Activated B cell treated with CpG ODN at 0.5 μM for 24 hours (primary cell): ENCODE results near the gene MT1H. TPM values are rescaled to one million over a fixed set of nuclear protein-coding genes. Genes with fewer than 3 reads are reported as not detected.

Experiments
- ATAC-seq: fragments of 200-7000 bp; cut with Tn5 transposase; one replicate; pipeline ENCODE4 v1.10.0; 2021; ENCODE audit warnings: low read depth, mild to moderate bottlenecking, moderate library complexity
- CTCF ChIA-PET: fragments of 350-600 bp; sonication (Branson Sonifier 250); formaldehyde crosslinking; loops from one replicate; lab custom pipeline; 2021; ENCODE audit warnings: antibody characterized with exemption; lab: Charles Lee
- POLR2A ChIA-PET: fragments of 350-600 bp; sonication (Branson Sonifier 250); formaldehyde crosslinking; loops from one replicate; lab custom pipeline; 2021; ENCODE audit warnings: antibody characterized with exemption; lab: Charles Lee
- DNase-seq: peaks from one replicate; pipeline ENCODE4 v3.0.0; 2022
- H3K27ac Mint-ChIP-seq: one replicate; pipeline ENCODE4 v1.8.0; 2020; ENCODE audit warnings: mixed read lengths
- H3K27me3 Mint-ChIP-seq: one replicate; pipeline ENCODE4 v1.8.0; 2021; ENCODE audit warnings: mixed read lengths
- H3K36me3 Mint-ChIP-seq: one replicate; pipeline ENCODE4 v1.8.0; 2021; ENCODE audit warnings: low read depth, mixed read lengths
- H3K4me1 Mint-ChIP-seq: one replicate; pipeline ENCODE4 v1.8.0; 2021; ENCODE audit warnings: mixed read lengths
- H3K4me3 Mint-ChIP-seq: one replicate; pipeline ENCODE4 v1.8.0; 2020; ENCODE audit warnings: mild to moderate bottlenecking, mixed read lengths
- H3K9me3 Mint-ChIP-seq: one replicate; pipeline ENCODE4 v1.8.0; 2020; ENCODE audit warnings: mixed read lengths
- CTCF ChIP-seq: fragments of 200-600 bp; IDR thresholded peaks from one replicate; pipeline ENCODE4 v1.8.0; 2022; ENCODE audit warnings: antibody characterized with exemption, mild to moderate bottlenecking
- intact Hi-C: fragments of 100-400 bp; cut with micrococcal nuclease; formaldehyde crosslinking; loops from one replicate; pipeline ENCODE4 v1.15.1; 2024
- total RNA-seq: library from RNA; stranded (reverse); gene quantifications from 2 replicates; pipeline ENCODE4 v1.2.3, GENCODE V29; 2022

MT1H gene
- total RNA-seq, 1 donor from 2014 or later, result 1.3 TPM

- Mint-ChIP-seq H3K4me1 (peaks cover 11% of the 10 kb centered on the region), H3K27me3 (peaks cover 8% of the 10 kb centered on the region), H3K9me3 (no peaks in the 10 kb centered on the region), H3K4me3 (no peak overlapping the region), H3K36me3 (no peaks in the 10 kb centered on the region), H3K27ac (no peak overlapping the region)
- POLR2A ChIA-PET, result interaction anchor here (0.6 to 1.8 kb wide), 7 partner anchors 13 to 186 kb away, joined by 3 to 9 read pairs (median 4); partner anchors contain the start of gene MT2A
- intact Hi-C loops, result loop anchor here (2.0 to 5.0 kb wide), 4 partner anchors 19 to 166 kb away; no protein-coding TSS in a partner anchor
- no peak for ATAC-seq
- no peak for DNase-seq
- CTCF ChIA-PET, result interaction anchor here (1.8 kb wide), 1 partner anchor 18 kb away, joined by 7 read pairs; no protein-coding TSS in a partner anchor
- TF ChIP-seq CTCF, result no peak
Observed at GRCh38 chr16:56683424-56684172, 14.0 kb downstream of the MT1H start.

DNA sequence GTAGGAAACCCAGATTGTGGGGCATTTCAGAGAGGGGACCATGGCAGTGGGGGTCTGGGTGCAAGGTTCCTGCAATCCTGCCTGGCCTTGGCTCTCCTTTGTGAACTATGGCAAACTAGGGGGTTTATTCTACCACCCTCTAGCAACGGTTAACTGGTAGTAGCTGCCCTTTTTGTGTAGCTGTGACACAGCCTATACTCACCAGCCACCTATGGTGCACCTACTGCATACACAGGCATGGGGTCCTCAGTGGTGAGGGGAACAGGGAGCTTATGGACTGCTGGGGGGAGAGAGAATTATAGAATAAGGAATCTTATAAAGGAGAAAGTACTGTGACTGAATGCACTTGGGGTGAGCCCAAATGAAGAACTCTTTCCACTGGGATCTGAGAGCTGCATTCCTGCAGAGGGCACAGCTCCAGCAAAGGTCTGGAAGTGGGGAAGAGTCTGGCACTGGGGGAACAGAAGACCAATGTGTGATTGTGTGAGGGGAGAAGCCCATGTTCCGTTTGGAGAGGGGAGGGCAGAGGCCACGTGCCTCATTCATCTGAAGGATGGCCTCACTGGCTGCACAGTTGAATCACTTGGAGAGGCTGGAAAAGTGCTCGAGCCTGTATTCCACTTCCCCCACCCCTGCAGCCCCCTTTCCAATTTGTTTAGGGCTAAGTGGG lies 14.8 kb downstream of the MT1H start:
- ATAC-seq (no peak), DNase-seq (no peak)
- Mint-ChIP-seq H3K4me1 (peaks cover 11% of the 10 kb centered on the region), H3K4me3 (no peak overlapping the region), H3K27ac (no peak overlapping the region), H3K27me3 (peaks cover 8% of the 10 kb centered on the region), H3K36me3 (no peaks in the 10 kb centered on the region), H3K9me3 (no peaks in the 10 kb centered on the region)
- intact Hi-C loops, result loop anchor here (5.0 kb wide), 3 partner anchors 42 to 167 kb away; no protein-coding TSS in a partner anchor
- ChIA-PET CTCF (interaction anchor here (1.2 kb wide), 1 partner anchor 18 kb away, joined by 3 read pairs; no protein-coding TSS in a partner anchor), POLR2A (no interaction called here)
- TF ChIP-seq CTCF, result no peak

- no peaks in the 10 kb centered on the region for H3K9me3 Mint-ChIP-seq
- POLR2A ChIA-PET, result no interaction called here
- H3K36me3 Mint-ChIP-seq, result no peaks in the 10 kb centered on the region
- no peak for TF ChIP-seq CTCF
- peaks cover 11% of the 10 kb centered on the region for H3K4me1 Mint-ChIP-seq
- H3K4me3 Mint-ChIP-seq, result no peak overlapping the region
- intact Hi-C loops, result loop anchor here (5.0 kb wide), 3 partner anchors 43 to 168 kb away; no protein-coding TSS in a partner anchor
- H3K27me3 Mint-ChIP-seq, result peaks cover 8% of the 10 kb centered on the region
- no peak for DNase-seq
- no peak overlapping the region for H3K27ac Mint-ChIP-seq
- CTCF ChIA-PET, result interaction anchor here (1.2 kb wide), 1 partner anchor 17 kb away, joined by 3 read pairs; no protein-coding TSS in a partner anchor
- no peak for ATAC-seq
Observed at GRCh38 chr16:56684926-56685590, 15.4 kb downstream of the MT1H start.

- intact Hi-C loops, result no loop called here
- H3K9me3 Mint-ChIP-seq, result peaks cover 3% of the 10 kb centered on the region
- POLR2A ChIA-PET, result interaction anchor here (0.6 to 0.7 kb wide), 2 partner anchors 15 to 1025 kb away, joined by 3 read pairs; no protein-coding TSS in a partner anchor
- DNase-seq, result no peak
- H3K27ac Mint-ChIP-seq, result no peak overlapping the region
- TF ChIP-seq CTCF, result no peak
- H3K27me3 Mint-ChIP-seq, result peaks cover 12% of the 10 kb centered on the region
- no peaks in the 10 kb centered on the region for H3K36me3 Mint-ChIP-seq
- peaks cover 4% of the 10 kb centered on the region for H3K4me1 Mint-ChIP-seq
- no peak overlapping the region for H3K4me3 Mint-ChIP-seq
- CTCF ChIA-PET, result no interaction called here
- no peak for ATAC-seq
Observed at GRCh38 chr16:56686758-56687157, 17.1 kb downstream of the MT1H start.
